NT2/D1 (cell line): ENCODE measurements around the gene SYP.

Experiments
- DNase-seq: peaks from one replicate; pipeline ENCODE4 v3.0.0-alpha.2; 2011; ENCODE audit warnings: low read depth, low spot score
- H3K27me3 ChIP-seq: 2 replicates; pipeline ENCODE4 v1.6.0; 2011; ENCODE audit warnings: mild to moderate bottlenecking; ENCODE audit not compliant: insufficient read length, insufficient read depth
- H3K36me3 ChIP-seq: 2 replicates; pipeline ENCODE4 v1.6.1; 2011; ENCODE audit warnings: mild to moderate bottlenecking, low read length, mixed read lengths; ENCODE audit not compliant: insufficient read depth, insufficient read length
- H3K4me1 ChIP-seq: 2 replicates; pipeline ENCODE4 v1.5.1; 2011; ENCODE audit not compliant: insufficient read depth, insufficient read length
- H3K4me3 ChIP-seq: 2 replicates; pipeline ENCODE4 v1.5.1; 2011; ENCODE audit warnings: low read depth; ENCODE audit not compliant: insufficient read length
- H3K9ac ChIP-seq: 2 replicates; pipeline ENCODE4 v1.6.0; 2011; ENCODE audit warnings: low read depth; ENCODE audit not compliant: insufficient read length
- H3K9me3 ChIP-seq: 2 replicates; pipeline ENCODE4 v1.5.1; 2011; ENCODE audit warnings: mild to moderate bottlenecking, low read length; ENCODE audit not compliant: insufficient read depth
- SUZ12 ChIP-seq: IDR thresholded peaks from 2 replicates; pipeline ENCODE4 v1.6.1; 2011; ENCODE audit not compliant: insufficient read length, insufficient read depth; ENCODE audit errors: extremely low read depth
- YY1 ChIP-seq: IDR thresholded peaks from 2 replicates; pipeline ENCODE4 v1.6.1; 2011; ENCODE audit not compliant: insufficient read length, insufficient read depth
- ZNF274 ChIP-seq: IDR thresholded peaks from 2 replicates; pipeline ENCODE4 v1.6.1; 2011; ENCODE audit warnings: mild to moderate bottlenecking, low read depth, low read length

SYP gene

DNA sequence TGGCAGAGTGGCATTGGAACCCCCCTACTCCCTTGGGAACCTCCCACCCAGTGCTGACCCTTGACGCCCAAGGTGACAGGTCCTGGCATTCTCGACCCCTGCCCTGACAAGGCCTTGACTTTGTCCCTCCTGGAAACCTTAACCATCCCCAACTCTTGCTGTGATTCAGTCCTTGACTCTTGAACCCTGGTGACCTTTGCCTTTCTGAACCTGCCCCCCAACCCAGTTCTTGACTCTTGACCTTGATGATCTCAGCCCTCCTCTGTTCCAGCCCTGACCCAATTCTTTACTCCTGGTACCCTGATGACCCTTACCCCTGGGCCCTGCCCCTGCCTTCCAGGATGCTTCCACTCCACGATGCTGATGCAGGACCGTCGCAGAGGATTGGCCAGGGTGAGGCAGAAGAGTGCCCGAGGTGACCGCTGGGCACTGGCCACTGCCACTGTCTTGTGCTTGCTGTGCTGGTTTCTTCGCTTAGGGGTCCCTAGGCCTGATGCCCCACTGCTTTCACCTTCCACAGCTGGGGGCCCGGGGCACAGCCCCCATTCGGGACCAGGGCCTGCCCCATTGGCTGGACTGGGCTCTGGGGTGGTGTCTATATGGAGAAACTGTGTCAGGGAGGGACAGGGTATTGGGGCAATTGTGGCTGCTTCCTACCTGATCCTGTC is 31.5 kb upstream of the SYP start:
- H3K9me3 ChIP-seq = no peaks in the 10 kb centered on the region
- no peaks in the 10 kb centered on the region for H3K36me3 ChIP-seq
- DNase-seq = no peak
- TF ChIP-seq YY1 (no peak), SUZ12 (no peak), ZNF274 (no peak)
- H3K27me3 ChIP-seq = no peaks in the 10 kb centered on the region
- no peaks in the 10 kb centered on the region for H3K4me1 ChIP-seq
- peak overlapping the region; percentile 9 for H3K9ac ChIP-seq
- H3K4me3 ChIP-seq = no peak overlapping the region

DNA sequence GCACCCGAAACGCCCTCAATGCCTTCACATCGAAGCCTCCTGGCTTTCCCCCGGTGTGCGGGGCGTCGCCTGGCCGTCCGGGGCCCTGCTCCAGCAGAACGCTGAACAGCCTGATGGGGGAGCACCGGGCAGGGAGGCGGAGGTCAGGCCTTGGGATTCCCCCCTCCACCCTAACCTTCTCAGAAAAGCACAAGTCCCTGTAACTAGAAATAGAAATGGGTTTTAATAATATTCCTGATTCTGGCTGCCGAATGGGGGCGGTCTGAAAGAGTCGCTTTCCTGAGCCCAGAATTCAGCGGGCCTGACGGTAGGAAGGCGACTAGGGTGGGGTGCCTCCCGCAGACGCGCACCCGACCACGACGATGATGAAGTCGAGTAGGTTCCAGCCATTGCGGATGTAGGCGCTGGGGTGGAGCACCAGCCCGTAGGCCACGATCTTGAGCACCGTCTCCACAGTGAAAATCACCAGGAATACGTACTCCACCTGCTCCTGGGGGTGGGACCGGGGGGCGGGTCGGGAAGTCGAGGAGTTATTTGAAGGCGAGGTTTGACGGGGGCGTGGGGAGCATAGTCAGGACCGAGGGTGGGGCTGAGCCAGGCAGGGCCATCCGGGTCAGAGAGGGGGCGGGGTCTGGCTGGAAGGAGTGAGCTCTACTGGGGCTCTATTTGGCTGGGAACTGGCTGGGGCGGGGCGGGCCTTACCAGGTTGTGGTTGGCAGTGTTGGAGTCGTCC is 30.7 kb upstream of the SYP start:
- Histone ChIP-seq H3K4me3 (peak overlapping the region; percentile 54), H3K9ac (peak overlapping the region; percentile 81), H3K4me1 (peaks cover 2% of the 10 kb centered on the region), H3K36me3 (no peaks in the 10 kb centered on the region), H3K27me3 (no peaks in the 10 kb centered on the region), H3K9me3 (no peaks in the 10 kb centered on the region)
- DNase-seq = peak; percentile 40
- no peak for TF ChIP-seq SUZ12
- TF ChIP-seq ZNF274 = no peak
- no peak for TF ChIP-seq YY1

DNA sequence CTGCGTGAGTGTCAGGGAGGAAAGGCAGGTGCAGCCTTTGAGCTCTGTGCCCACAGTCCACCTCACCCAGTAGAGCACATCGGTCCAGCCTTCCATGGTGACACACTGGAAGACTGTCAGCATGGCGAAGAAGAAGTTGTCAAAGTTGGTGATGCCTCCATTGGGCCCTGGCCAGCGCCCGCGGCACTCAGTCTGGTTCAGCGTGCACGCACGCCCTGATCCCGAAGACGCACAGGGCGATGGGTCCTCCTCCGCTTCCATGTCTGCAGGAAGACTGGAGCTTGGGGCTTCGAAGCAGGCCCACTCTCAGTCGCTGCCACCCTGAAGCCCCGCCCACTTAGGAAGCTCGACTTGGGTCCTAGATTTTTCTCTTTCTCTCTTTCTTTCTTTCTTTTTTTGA is 28.2 kb upstream of the SYP start:
- H3K4me1 ChIP-seq = peaks cover 2% of the 10 kb centered on the region
- TF ChIP-seq ZNF274 (no peak), YY1 (no peak), SUZ12 (no peak)

DNA sequence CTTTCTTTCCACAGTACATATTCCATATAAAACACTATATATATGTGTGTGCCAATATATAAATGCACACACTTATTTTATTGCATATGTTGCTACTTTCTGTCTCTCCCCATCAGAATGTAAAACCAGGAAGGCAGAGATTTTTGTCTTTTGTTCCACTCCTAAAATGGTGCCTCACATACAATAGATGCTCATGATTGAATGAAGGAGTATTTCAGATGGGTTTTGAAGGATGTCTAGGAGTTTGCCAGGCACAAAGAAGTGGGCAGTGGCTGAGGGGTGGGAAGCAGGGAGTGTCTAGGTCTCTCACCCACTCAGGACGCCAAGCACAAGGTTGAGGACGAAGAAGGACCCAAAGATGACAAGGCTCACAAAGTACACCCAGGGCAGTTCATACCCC is 27.7 kb upstream of the SYP start:
- H3K9ac ChIP-seq = no peak overlapping the region
- H3K4me3 ChIP-seq = no peak overlapping the region
- H3K9me3 ChIP-seq = no peaks in the 10 kb centered on the region
- no peaks in the 10 kb centered on the region for H3K36me3 ChIP-seq
- H3K4me1 ChIP-seq = peaks cover 2% of the 10 kb centered on the region
- H3K27me3 ChIP-seq = no peaks in the 10 kb centered on the region
- no peak for TF ChIP-seq ZNF274
- no peak for TF ChIP-seq SUZ12
- TF ChIP-seq YY1 = no peak
- DNase-seq = no peak

More for the DNA sequence above, 28.2 kb upstream of the SYP start:
- H3K4me3 ChIP-seq = no peak overlapping the region
- DNase-seq = no peak
- H3K27me3 ChIP-seq = no peaks in the 10 kb centered on the region
- no peaks in the 10 kb centered on the region for H3K36me3 ChIP-seq
- no peaks in the 10 kb centered on the region for H3K9me3 ChIP-seq
- no peak overlapping the region for H3K9ac ChIP-seq

DNA sequence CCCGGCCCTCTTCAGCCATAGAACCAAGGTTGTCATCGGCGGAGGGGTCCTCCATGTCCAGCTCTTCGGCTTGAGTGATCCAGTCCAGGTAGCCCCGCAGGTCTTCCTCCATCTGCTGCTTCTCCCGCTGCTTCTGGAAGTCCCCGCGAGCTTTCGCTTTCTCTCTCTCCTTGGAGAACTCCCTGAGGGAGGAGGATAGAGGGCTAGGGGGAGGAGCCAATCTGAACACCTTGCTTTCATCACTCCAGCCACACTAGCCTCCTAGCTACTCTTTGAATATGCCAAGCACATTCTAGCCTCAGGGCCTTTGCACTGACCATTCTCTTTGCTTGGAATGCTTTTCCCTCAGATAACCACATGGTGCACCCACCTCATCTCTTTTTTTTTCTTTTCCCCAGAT is 27.0 kb upstream of the SYP start:
- Histone ChIP-seq H3K36me3 (no peaks in the 10 kb centered on the region), H3K27me3 (no peaks in the 10 kb centered on the region), H3K4me1 (peaks cover 2% of the 10 kb centered on the region), H3K9me3 (no peaks in the 10 kb centered on the region), H3K9ac (no peak overlapping the region), H3K4me3 (no peak overlapping the region)
- no peak for DNase-seq
- no peak for TF ChIP-seq YY1
- no peak for TF ChIP-seq SUZ12

DNA sequence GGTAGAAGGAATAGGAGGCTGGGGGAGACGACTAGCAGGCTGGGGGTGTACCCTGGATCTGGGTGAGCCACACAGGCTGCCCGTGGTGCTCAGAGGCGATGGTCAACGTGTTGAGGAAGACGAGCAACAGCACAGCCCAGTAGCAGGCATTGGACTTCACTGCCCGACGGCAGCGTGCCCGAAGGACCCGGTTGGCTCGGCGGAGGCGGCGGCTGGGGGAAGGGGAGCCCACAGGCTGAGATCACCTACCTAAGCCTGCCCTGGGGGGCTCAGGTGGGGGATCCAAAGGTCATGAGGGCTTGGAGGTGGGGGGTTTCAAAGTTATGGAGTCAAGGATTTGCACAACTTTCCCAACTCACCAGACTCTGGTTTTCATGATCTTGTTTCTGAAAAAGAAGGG is 25.9 kb upstream of the SYP start:
- no peaks in the 10 kb centered on the region for H3K36me3 ChIP-seq
- no peak overlapping the region for H3K4me3 ChIP-seq
- H3K27me3 ChIP-seq = no peaks in the 10 kb centered on the region
- TF ChIP-seq ZNF274 (no peak), YY1 (no peak), SUZ12 (no peak)
- no peaks in the 10 kb centered on the region for H3K9me3 ChIP-seq
- peaks cover 4% of the 10 kb centered on the region for H3K4me1 ChIP-seq
- no peak for DNase-seq
- H3K9ac ChIP-seq = no peak overlapping the region

DNA sequence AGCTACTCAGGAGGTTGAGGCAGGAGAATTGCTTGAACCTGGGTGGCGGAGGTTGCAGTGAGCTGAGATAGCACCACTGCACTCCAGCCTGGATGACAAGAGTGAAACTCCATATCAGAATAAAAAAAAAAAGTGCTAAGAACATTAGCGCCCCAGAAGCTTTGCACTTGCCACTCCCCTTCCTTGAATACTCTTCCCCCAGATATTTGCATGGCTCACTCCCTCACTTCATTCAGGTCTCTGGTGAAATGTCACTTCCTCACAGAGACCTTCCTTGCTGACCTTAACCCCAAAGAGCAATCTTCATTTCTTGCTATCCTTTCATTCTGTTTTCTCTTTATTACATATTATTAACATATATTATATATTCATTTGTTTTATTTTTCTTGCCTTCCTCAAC is 21.9 kb upstream of the SYP start:
- DNase-seq = no peak
- H3K36me3 ChIP-seq = no peaks in the 10 kb centered on the region
- no peak overlapping the region for H3K4me3 ChIP-seq
- no peaks in the 10 kb centered on the region for H3K27me3 ChIP-seq
- no peaks in the 10 kb centered on the region for H3K9me3 ChIP-seq
- peaks cover 4% of the 10 kb centered on the region for H3K4me1 ChIP-seq
- TF ChIP-seq YY1 (no peak), ZNF274 (no peak), SUZ12 (no peak)
- no peak overlapping the region for H3K9ac ChIP-seq

DNA sequence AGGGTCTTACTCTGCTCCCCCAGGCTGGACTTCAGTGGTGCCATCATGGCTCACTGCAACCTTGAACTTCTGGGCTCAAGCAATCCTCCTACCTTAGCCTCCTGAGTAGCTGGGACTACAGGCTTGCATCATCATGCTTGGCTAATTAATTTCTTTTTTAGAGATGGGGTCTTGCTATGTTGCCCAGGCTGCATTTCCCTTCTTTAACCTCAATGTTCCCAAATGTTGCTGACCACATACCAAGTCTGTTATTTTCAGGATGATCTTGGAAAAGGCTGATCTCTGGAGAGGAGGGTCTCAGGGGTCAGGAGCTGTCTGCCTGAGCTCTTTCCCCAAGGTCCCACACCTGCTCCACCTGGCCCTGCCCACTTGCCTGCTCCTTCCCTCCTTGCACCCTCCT is 20.1 kb upstream of the SYP start:
- Histone ChIP-seq H3K4me1 (peaks cover 2% of the 10 kb centered on the region), H3K36me3 (no peaks in the 10 kb centered on the region), H3K9ac (no peak overlapping the region), H3K4me3 (no peak overlapping the region), H3K9me3 (no peaks in the 10 kb centered on the region), H3K27me3 (no peaks in the 10 kb centered on the region)
- no peak for TF ChIP-seq ZNF274
- no peak for TF ChIP-seq SUZ12
- DNase-seq = no peak
